ES-I3 (cell line): ENCODE measurements around the gene MRPL22.
"Not testable (repeated sequence)": the region's sequence is repeated elsewhere in the genome, so short reads cannot be mapped to it uniquely, and the experiment has no call there.

ENCODE experiments used
- H3K36me3 ChIP-seq: 2 replicates; pipeline ENCODE4 v1.6.1; 2013; ENCODE audit warnings: mild to moderate bottlenecking, low read length, control low read depth, moderate library complexity; ENCODE audit not compliant: insufficient read depth
- H3K4me1 ChIP-seq: 2 replicates; pipeline ENCODE4 v1.6.1; 2013; ENCODE audit warnings: mild to moderate bottlenecking, control low read depth, low read length; ENCODE audit not compliant: insufficient read depth
- H3K9ac ChIP-seq: 2 replicates; pipeline ENCODE4 v1.6.1; 2013; ENCODE audit warnings: low read depth, mild to moderate bottlenecking, low read length, moderate library complexity
- H3K9me3 ChIP-seq: 2 replicates; pipeline ENCODE4 v1.6.1; 2013; ENCODE audit warnings: mild to moderate bottlenecking, low read length, moderate library complexity; ENCODE audit not compliant: control insufficient read depth, insufficient read depth

The MRPL22 gene

GRCh38 chr5:154993461-154993860 lies 52.6 kb downstream of the MRPL22 start:
- Histone ChIP-seq H3K9me3 (no peaks in the 10 kb centered on the region), H3K4me1 (no peaks in the 10 kb centered on the region), H3K36me3 (no peaks in the 10 kb centered on the region), H3K9ac (no peak overlapping the region)

DNA sequence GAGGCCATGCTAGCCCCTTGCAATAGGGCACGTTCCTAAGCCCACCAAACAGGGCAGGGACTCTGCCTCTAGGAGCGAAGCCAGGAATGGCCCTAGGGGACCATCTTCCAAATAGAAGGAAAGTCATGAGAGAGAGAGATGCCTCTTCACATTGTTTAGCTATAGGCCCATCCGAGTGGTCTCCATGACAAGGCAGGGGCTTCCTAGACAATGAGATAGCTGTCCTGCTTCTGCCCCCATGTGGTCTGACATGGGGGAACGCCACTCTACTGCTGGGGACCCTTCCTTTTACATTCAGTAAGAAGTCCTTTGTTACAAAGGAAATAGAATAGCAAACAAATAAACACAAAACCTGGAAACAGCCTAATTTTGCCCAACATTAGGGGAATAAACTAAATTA lies 54.8 kb downstream of the MRPL22 start:
- H3K9ac ChIP-seq = no peak overlapping the region
- no peaks in the 10 kb centered on the region for H3K9me3 ChIP-seq
- H3K4me1 ChIP-seq = no peaks in the 10 kb centered on the region
- H3K36me3 ChIP-seq = no peaks in the 10 kb centered on the region

DNA sequence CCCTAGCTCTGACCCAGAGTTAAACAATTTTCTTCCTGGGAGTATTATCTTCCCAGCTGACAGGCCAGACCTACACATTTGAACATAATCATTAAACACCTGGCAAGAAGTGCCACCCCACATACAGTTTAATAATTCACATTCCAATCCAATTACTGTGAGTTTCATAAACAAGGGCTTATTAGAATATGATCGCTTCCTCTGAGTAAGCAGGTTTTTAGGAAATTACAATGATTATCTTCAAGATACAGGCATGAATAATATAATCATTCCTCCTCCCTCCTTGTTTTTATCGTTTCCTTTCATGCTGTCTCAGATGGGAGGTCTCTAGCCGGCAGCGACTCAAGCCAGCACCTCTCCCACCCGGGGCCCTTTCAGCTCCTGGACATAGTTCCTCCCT lies 56.9 kb downstream of the MRPL22 start:
- H3K36me3 ChIP-seq = no peaks in the 10 kb centered on the region
- no peaks in the 10 kb centered on the region for H3K4me1 ChIP-seq
- no peak overlapping the region for H3K9ac ChIP-seq

GRCh38 chr5:154999865-155000264 lies 59.0 kb downstream of the MRPL22 start:
- no peaks in the 10 kb centered on the region for H3K9me3 ChIP-seq
- H3K9ac ChIP-seq = no peak overlapping the region
- H3K4me1 ChIP-seq = no peaks in the 10 kb centered on the region
- no peaks in the 10 kb centered on the region for H3K36me3 ChIP-seq

More for the DNA sequence above, 56.9 kb downstream of the MRPL22 start:
- no peaks in the 10 kb centered on the region for H3K9me3 ChIP-seq

GRCh38 chr5:155001523-155001922 lies 60.6 kb downstream of the MRPL22 start:
- no peak overlapping the region for H3K9ac ChIP-seq
- H3K9me3 ChIP-seq = no peaks in the 10 kb centered on the region
- H3K36me3 ChIP-seq = no peaks in the 10 kb centered on the region
- no peaks in the 10 kb centered on the region for H3K4me1 ChIP-seq

- H3K4me1 ChIP-seq, H3K36me3 ChIP-seq, H3K9me3 ChIP-seq, H3K9ac ChIP-seq: not testable (repeated sequence)
Measured at GRCh38 chr5:155002722-155003121, 61.8 kb downstream of the MRPL22 start.

GRCh38 chr5:155004138-155004744 lies 63.4 kb downstream of the MRPL22 start:
- Histone ChIP-seq H3K4me1 (no peaks in the 10 kb centered on the region), H3K36me3 (no peaks in the 10 kb centered on the region), H3K9me3 (no peaks in the 10 kb centered on the region), H3K9ac (no peak overlapping the region)

DNA sequence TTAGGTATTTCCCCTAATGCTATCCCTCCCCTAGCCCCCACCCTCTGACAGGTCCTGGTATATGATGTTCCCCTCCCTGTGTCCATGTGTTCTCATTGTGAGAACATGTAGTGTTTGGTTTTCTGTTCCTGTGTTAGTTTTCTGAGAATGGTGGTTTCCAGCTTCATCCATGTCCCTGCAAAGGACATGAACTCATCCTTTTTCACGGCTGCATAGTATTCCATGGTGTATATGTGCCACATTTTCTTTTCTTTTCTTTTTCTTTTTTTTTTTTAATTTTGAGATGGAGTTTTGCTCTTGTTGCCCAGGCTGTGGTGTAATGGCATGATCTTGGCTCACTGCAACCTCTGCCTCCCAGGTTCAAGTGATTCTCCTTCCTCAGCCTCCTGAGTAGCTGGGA lies 65.4 kb downstream of the MRPL22 start:
- H3K4me1 ChIP-seq, H3K9ac ChIP-seq, H3K36me3 ChIP-seq, H3K9me3 ChIP-seq: not testable (repeated sequence)

DNA sequence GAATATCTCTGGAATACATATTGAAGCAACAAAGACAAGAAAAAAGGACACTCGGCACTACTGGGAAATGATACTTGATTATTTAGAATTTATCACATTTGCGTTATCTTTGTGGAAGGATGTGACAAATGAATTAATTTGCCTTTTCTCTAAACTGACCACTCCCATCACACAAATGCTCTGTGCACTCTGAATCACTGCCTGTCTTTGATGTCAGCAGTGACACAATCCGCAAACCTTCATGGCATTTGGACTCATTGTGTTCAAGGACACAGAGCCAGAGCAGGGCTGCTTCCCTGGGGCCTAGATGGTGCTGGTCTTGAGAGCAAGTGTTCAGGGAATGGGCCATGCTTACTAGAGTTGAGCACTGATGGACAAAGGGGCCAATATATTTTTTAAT lies 67.8 kb downstream of the MRPL22 start:
- H3K36me3 ChIP-seq = no peaks in the 10 kb centered on the region
- H3K4me1 ChIP-seq = no peaks in the 10 kb centered on the region

GRCh38 chr5:155010881-155011280 lies 70.0 kb downstream of the MRPL22 start:
- H3K9me3 ChIP-seq = no peaks in the 10 kb centered on the region
- H3K36me3 ChIP-seq = no peaks in the 10 kb centered on the region
- H3K4me1 ChIP-seq = no peaks in the 10 kb centered on the region
- no peak overlapping the region for H3K9ac ChIP-seq

More for the DNA sequence above, 67.8 kb downstream of the MRPL22 start:
- no peaks in the 10 kb centered on the region for H3K9me3 ChIP-seq
- H3K9ac ChIP-seq = no peak overlapping the region

DNA sequence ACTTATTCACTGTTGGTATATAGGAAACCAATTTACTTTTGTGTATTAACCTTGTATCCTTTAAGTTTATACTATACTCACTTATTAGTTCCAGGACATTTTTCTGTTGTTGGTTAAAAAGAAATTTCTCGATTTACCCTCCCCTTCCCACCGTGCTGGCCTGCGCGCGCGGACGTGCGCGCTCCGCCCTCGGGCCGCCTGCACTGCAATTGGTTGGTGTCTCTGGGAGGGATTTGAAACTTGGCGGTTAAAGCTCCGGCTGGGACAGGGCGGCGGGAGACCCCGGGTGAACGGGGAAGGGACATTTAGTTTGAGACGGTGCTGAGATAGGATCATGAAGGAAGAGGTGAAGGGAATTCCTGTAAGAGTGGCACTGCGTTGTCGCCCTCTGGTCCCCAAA lies 72.7 kb downstream of the MRPL22 start, which contains the start of gene KIF4B:
Gene KIF4B (plus strand): TSS at position 230 of the 400 bp plus-strand sequence. CDS start 105 bp downstream, at position 335.
- H3K36me3 ChIP-seq = no peaks in the 10 kb centered on the region
- H3K9me3 ChIP-seq = no peaks in the 10 kb centered on the region
- no peak within 1 kb of the TSS for H3K9ac ChIP-seq

DNA sequence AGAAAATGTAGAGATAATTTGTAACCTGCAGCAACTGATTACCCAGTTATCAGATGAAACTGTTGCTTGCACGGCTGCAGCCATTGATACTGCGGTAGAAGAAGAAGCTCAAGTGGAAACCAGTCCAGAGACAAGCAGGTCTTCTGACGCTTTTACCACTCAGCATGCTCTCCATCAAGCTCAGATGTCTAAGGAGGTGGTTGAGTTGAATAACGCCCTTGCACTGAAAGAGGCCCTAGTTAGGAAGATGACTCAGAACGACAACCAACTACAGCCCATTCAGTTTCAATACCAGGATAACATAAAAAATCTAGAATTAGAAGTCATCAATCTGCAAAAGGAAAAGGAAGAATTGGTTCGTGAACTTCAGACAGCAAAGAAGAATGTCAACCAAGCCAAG lies 74.4 kb downstream of the MRPL22 start:
- H3K9me3 ChIP-seq = no peaks in the 10 kb centered on the region
- no peaks in the 10 kb centered on the region for H3K4me1 ChIP-seq
- H3K36me3 ChIP-seq = no peaks in the 10 kb centered on the region
- H3K9ac ChIP-seq = no peak overlapping the region

More for the DNA sequence above, 72.7 kb downstream of the MRPL22 start, which contains the start of gene KIF4B:
- H3K4me1 ChIP-seq = no peaks in the 10 kb centered on the region

- H3K9ac ChIP-seq = no peak overlapping the region
- no peaks in the 10 kb centered on the region for H3K36me3 ChIP-seq
- H3K4me1 ChIP-seq = no peaks in the 10 kb centered on the region
- no peaks in the 10 kb centered on the region for H3K9me3 ChIP-seq
Measured at GRCh38 chr5:155017610-155018009, 76.7 kb downstream of the MRPL22 start.
